ENCODE measurements around the gene TSPAN16. TPM values are rescaled to one million over a fixed set of nuclear protein-coding genes. Genes with fewer than 3 reads are reported as not detected.

TSPAN16 gene
- total RNA-seq, 1 experiment from 2014 or later: not detected

- TF ChIP-seq ZBTB21 (CRISPR knock-in tag; IDR thresholded peaks at IDR 0.05; ENCODE audit: borderline replicate concordance) (no peak), NFYB (CRISPR knock-in tag; conservative IDR thresholded peaks at IDR 0.05; ENCODE audit: low read depth) (no peak), ZNF232 (CRISPR knock-in tag; IDR thresholded peaks at IDR 0.05) (no peak), IRF2 (CRISPR knock-in tag; IDR thresholded peaks at IDR 0.05; ENCODE audit: borderline replicate concordance, low read depth) (no peak), TCF7 (CRISPR knock-in tag; IDR thresholded peaks at IDR 0.05; ENCODE audit: low read depth) (no peak), FOXJ3 (CRISPR knock-in tag; IDR thresholded peaks at IDR 0.05; ENCODE audit: borderline replicate concordance) (no peak), FOXP4 (CRISPR knock-in tag; IDR thresholded peaks at IDR 0.05) (no peak), PRRX2 (CRISPR knock-in tag; IDR thresholded peaks at IDR 0.05) (no peak), IRF1 (CRISPR knock-in tag; IDR thresholded peaks at IDR 0.05) (no peak), EMX1 (CRISPR knock-in tag; IDR thresholded peaks at IDR 0.05) (no peak), MLX (CRISPR knock-in tag; IDR thresholded peaks at IDR 0.05) (no peak), ZNF121 (CRISPR knock-in tag; IDR thresholded peaks at IDR 0.05) (no peak)
- Mint-ChIP-seq H3K27ac (no peak overlapping the region), H3K4me1 (no peaks in the 10 kb centered on the region), H3K36me3 (peaks cover 2% of the 10 kb centered on the region; the same call in 1 of the 2 replicates), H3K27me3 (ENCODE audit: low read depth) (no peaks in the 10 kb centered on the region), H3K4me3 (no peak overlapping the region), H3K9me3 (0 out of 2 replicates have a peak, but pooled peaks cover 3% of the 10 kb centered on the region)
- POLR2A ChIA-PET: interaction anchor here (0.6 kb wide), 1 partner anchor 30 kb away, joined by 4 read pairs; no protein-coding TSS in a partner anchor
- ATAC-seq (no peak), DNase-seq (ENCODE audit: low spot score) (no peak)
- CTCF ChIA-PET: interaction anchor here (0.8 to 3.6 kb wide), 4 partner anchors 9 to 151 kb away, joined by 3 to 12 read pairs (median 6); partner anchors contain the start of genes EPOR, ODAD3 and PRKCSH
These were observed 11.4 kb upstream of the TSPAN16 start for GRCh38 chr19:11284515-11284914.

- Mint-ChIP-seq H3K9me3 (no peaks in the 10 kb centered on the region), H3K27me3 (ENCODE audit: low read depth) (no peaks in the 10 kb centered on the region), H3K4me3 (no peak overlapping the region), H3K36me3 (no peaks in the 10 kb centered on the region), H3K4me1 (no peaks in the 10 kb centered on the region), H3K27ac (no peak overlapping the region)
- no peak for DNase-seq (ENCODE audit: low spot score)
- ChIA-PET POLR2A (no interaction called here), CTCF (interaction anchor here (1.6 to 3.6 kb wide), 2 partner anchors 75 to 95 kb away, joined by 5 to 12 read pairs; no protein-coding TSS in a partner anchor)
- ATAC-seq: no peak
- TF ChIP-seq NFYB (CRISPR knock-in tag; conservative IDR thresholded peaks at IDR 0.05; ENCODE audit: low read depth) (no peak), ETV6 (CRISPR knock-in tag; IDR thresholded peaks at IDR 0.05) (no peak)
These were observed 9.5 kb upstream of the TSPAN16 start for GRCh38 chr19:11286312-11286974.

- CTCF ChIA-PET: interaction anchor here (0.6 to 2.0 kb wide), 4 partner anchors 9 to 87 kb away, joined by 3 to 4 read pairs (median 3); partner anchors contain the start of genes CCDC159 and TMEM205
- H3K27ac Mint-ChIP-seq: no peak overlapping the region
- TF ChIP-seq SMAD3 (CRISPR knock-in tag; IDR thresholded peaks at IDR 0.05; ENCODE audit: borderline replicate concordance): no peak
- no peak for TF ChIP-seq ELF4 (CRISPR knock-in tag; IDR thresholded peaks at IDR 0.05; ENCODE audit: low read depth)
- no peak for TF ChIP-seq PRDM15 (CRISPR knock-in tag; IDR thresholded peaks at IDR 0.05)
- TF ChIP-seq NFATC4 (CRISPR knock-in tag; IDR thresholded peaks at IDR 0.05): no peak
- no peak for TF ChIP-seq TEAD1 (CRISPR knock-in tag; IDR thresholded peaks at IDR 0.05)
- TF ChIP-seq ZNF317 (CRISPR knock-in tag; IDR thresholded peaks at IDR 0.05; ENCODE audit: borderline replicate concordance, low read depth): no peak
- TF ChIP-seq ZNF232 (CRISPR knock-in tag; IDR thresholded peaks at IDR 0.05): no peak
- no peak for DNase-seq (ENCODE audit: low spot score)
- no peaks in the 10 kb centered on the region for H3K27me3 Mint-ChIP-seq (ENCODE audit: low read depth)
- H3K9me3 Mint-ChIP-seq: no peaks in the 10 kb centered on the region
- no peaks in the 10 kb centered on the region for H3K36me3 Mint-ChIP-seq
- POLR2A ChIA-PET: no interaction called here
- H3K4me3 Mint-ChIP-seq: no peak overlapping the region
- no peaks in the 10 kb centered on the region for H3K4me1 Mint-ChIP-seq
- no peak for ATAC-seq
These were observed 7.6 kb upstream of the TSPAN16 start for GRCh38 chr19:11288349-11288748.

Data from WTC11 (cell line).